Mesenchymal stem cell (in vitro differentiated cells and primary cell): ENCODE measurements around the gene FBXO34.

Source experiments
- DNase-seq: peaks from one replicate; pipeline ENCODE4 v3.0.0-alpha.2; 2013
- H2AFZ ChIP-seq: one replicate; pipeline ENCODE4 v1.6.1; 2013; ENCODE audit warnings: low read depth, mild to moderate bottlenecking, control low read depth, inconsistent platforms, low read length, moderate library complexity
- H2AK5ac ChIP-seq: 2 replicates; pipeline ENCODE4 v1.6.1; 2013; ENCODE audit warnings: low read length, moderate library complexity, mild to moderate bottlenecking, inconsistent platforms; ENCODE audit not compliant: severe bottlenecking
- H2BK120ac ChIP-seq: one replicate; pipeline ENCODE4 v1.6.1; 2013; ENCODE audit warnings: low read depth, mild to moderate bottlenecking, inconsistent platforms, low read length, moderate library complexity
- H2BK12ac ChIP-seq, 2 experiments: one replicate each; pipeline ENCODE4 v1.6.1; 2013; ENCODE audit warnings: inconsistent platforms in 2 of 2, low read length in 2 of 2, mild to moderate bottlenecking in 2 of 2, moderate library complexity in 2 of 2, control low read depth in 1 of 2
- H2BK15ac ChIP-seq: one replicate; pipeline ENCODE4 v1.6.1; 2013; ENCODE audit warnings: mild to moderate bottlenecking, low read depth, inconsistent platforms; ENCODE audit not compliant: poor library complexity, severe bottlenecking
- H2BK5ac ChIP-seq: 2 replicates; pipeline ENCODE4 v1.6.1; 2013; ENCODE audit warnings: low read depth, mild to moderate bottlenecking, low read length, control low read depth, inconsistent platforms; ENCODE audit not compliant: poor library complexity, severe bottlenecking
- H3K14ac ChIP-seq, 2 experiments: one replicate each; pipeline ENCODE4 v1.6.1; 2013; ENCODE audit warnings: inconsistent platforms in 2 of 2, low read length in 2 of 2, control low read depth in 1 of 2, mild to moderate bottlenecking in 1 of 2, moderate library complexity in 1 of 2
- H3K18ac ChIP-seq, 2 experiments: one replicate each; pipeline ENCODE4 v1.6.1; 2013; ENCODE audit warnings: inconsistent platforms in 2 of 2, low read length in 2 of 2, control low read depth in 1 of 2, low read depth in 1 of 2, mild to moderate bottlenecking in 1 of 2
- H3K23ac ChIP-seq, 2 experiments: one replicate each; pipeline ENCODE4 v1.6.1; 2013; ENCODE audit warnings: inconsistent platforms in 2 of 2, low read length in 2 of 2, mild to moderate bottlenecking in 2 of 2, moderate library complexity in 2 of 2, control low read depth in 1 of 2
- H3K27ac ChIP-seq: 2 replicates; pipeline ENCODE4 v1.5.1; 2013; ENCODE audit warnings: mild to moderate bottlenecking, moderate library complexity, low read length, control low read depth, inconsistent platforms; ENCODE audit not compliant: poor library complexity, severe bottlenecking
- H3K27me3 ChIP-seq, 2 experiments: 2 replicates each; pipeline versions ENCODE4 v1.6.1 to v1.7.0; 2013; ENCODE audit warnings: low read length in 2 of 2, mild to moderate bottlenecking in 2 of 2, moderate library complexity in 2 of 2, control low read depth in 1 of 2, inconsistent platforms in 1 of 2; ENCODE audit not compliant: control insufficient read depth in 1 of 2, insufficient read depth in 1 of 2
- H3K36me3 ChIP-seq, 2 experiments: 2 replicates each; pipeline versions ENCODE4 v1.6.1 to v1.7.0; 2013; ENCODE audit warnings: low read length in 2 of 2, control low read depth in 1 of 2, inconsistent platforms in 1 of 2, low read depth in 1 of 2, mild to moderate bottlenecking in 1 of 2; ENCODE audit not compliant: insufficient read depth in 2 of 2, control insufficient read depth in 1 of 2
- H3K4ac ChIP-seq, 2 experiments: one replicate each; pipeline ENCODE4 v1.6.1; 2013; ENCODE audit warnings: inconsistent platforms in 2 of 2, low read length in 2 of 2, mild to moderate bottlenecking in 2 of 2, moderate library complexity in 2 of 2, control low read depth in 1 of 2, low read depth in 1 of 2
- H3K4me1 ChIP-seq: 2 replicates; pipeline ENCODE4 v1.6.1; 2013; ENCODE audit warnings: low read depth, low read length, control low read depth; ENCODE audit not compliant: control insufficient read depth, insufficient read depth
- H3K4me2 ChIP-seq: 2 replicates; pipeline ENCODE4 v1.6.1; 2013; ENCODE audit warnings: low read length, mild to moderate bottlenecking, inconsistent platforms; ENCODE audit not compliant: poor library complexity, severe bottlenecking
- H3K4me3 ChIP-seq, 2 experiments: 2 replicates each; pipeline versions ENCODE4 v1.5.1 to v1.7.0; 2013; ENCODE audit warnings: low read length in 2 of 2, mild to moderate bottlenecking in 2 of 2, control low read depth in 1 of 2, low read depth in 1 of 2; ENCODE audit not compliant: insufficient read depth in 1 of 2
- H3K79me1 ChIP-seq: replicated peaks from 2 replicates; pipeline ENCODE4 v1.6.1; 2013; ENCODE audit warnings: mild to moderate bottlenecking, control low read depth, low read length, inconsistent platforms; ENCODE audit not compliant: poor library complexity, severe bottlenecking
- H3K9ac ChIP-seq: 2 replicates; pipeline ENCODE4 v1.7.0; 2013; ENCODE audit warnings: mild to moderate bottlenecking, low read length, moderate library complexity
- H3K9me3 ChIP-seq: 2 replicates; pipeline ENCODE4 v1.7.0; 2013; ENCODE audit warnings: mild to moderate bottlenecking, low read length; ENCODE audit not compliant: control insufficient read depth
- H4K8ac ChIP-seq: one replicate; pipeline ENCODE4 v1.6.1; 2013; ENCODE audit warnings: inconsistent platforms, mild to moderate bottlenecking, low read length, moderate library complexity
- H4K91ac ChIP-seq: one replicate; pipeline ENCODE4 v1.6.1; 2013; ENCODE audit warnings: mild to moderate bottlenecking, low read length, inconsistent platforms
- WGBS: methylation state at CpG from one replicate; pipeline ENCODE4 v1.1.7; 2013; ENCODE audit warnings: mixed read lengths; 5-methylcytosine and 5-hydroxymethylcytosine counted together

The FBXO34 gene

DNA sequence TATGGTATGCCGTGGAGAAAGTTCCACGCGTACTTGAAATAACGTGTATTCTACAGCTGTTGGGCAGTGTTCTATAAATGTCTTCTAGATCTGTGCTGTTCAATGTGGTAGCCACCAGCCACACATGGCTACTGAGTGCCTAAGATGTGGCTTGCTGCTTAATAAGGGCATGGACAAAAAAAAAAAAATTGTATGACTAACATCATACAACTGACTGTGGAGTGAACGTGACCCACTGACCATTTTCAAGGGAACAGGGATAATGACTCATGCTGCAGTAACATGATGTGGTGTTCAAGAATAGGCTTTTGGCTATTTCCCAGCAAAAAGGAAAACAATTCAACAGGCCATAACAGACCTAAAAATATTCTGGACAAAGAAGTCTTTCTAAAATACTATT is 127.5 kb downstream of the FBXO34 start:
- Histone ChIP-seq H4K8ac (no peak overlapping the region), H3K4me1 (no peaks in the 10 kb centered on the region), H3K4me2 (no peak overlapping the region), H3K4me3 (no peak overlapping the region), H3K27me3 (no peaks in the 10 kb centered on the region), H2AK5ac (no peak overlapping the region), H2BK5ac (no peak overlapping the region), H3K18ac (no peak overlapping the region), H2AFZ (no peak overlapping the region), H4K91ac (no peak overlapping the region), H3K27ac (peak overlapping the region; percentile 4), H3K9ac (peak overlapping the region; percentile 31), H2BK120ac (no peak overlapping the region), H3K14ac (no peak overlapping the region), H3K36me3 (peaks cover 4 to 27% of the 10 kb centered on the region in 2 experiments), H2BK12ac (no peak overlapping the region), H3K79me1 (peaks cover 18% of the 10 kb centered on the region), H3K9me3 (no peaks in the 10 kb centered on the region), H3K4ac (no peak overlapping the region), H2BK15ac (no peak overlapping the region), H3K23ac (no peak overlapping the region)
- WGBS, result 86% methylated on average over 4 of the region's 5 CpGs
- peak; percentile 94 for DNase-seq

DNA sequence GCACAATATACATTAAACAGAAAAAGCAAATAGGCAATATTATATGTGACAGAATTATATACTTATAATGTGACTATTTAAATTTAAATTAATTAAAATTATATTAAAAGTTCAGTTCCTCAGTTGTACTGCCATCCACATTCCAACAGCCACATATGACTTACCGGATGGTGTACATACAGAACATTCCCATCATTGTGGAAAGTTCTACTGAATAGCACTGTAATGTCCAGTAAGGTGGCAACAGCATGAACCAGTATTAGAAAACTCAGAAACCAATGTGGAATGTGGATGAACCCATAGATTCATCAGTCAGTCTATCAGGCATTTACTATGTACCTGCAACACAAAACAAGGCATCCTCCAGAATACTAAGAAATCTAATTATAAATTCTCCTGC is 128.0 kb downstream of the FBXO34 start:
- Histone ChIP-seq H3K36me3 (peaks cover 4 to 26% of the 10 kb centered on the region in 2 experiments), H4K8ac (no peak overlapping the region), H3K9me3 (no peaks in the 10 kb centered on the region), H3K4me2 (no peak overlapping the region), H3K18ac (no peak overlapping the region), H2BK15ac (no peak overlapping the region), H3K23ac (no peak overlapping the region), H3K27me3 (no peaks in the 10 kb centered on the region), H4K91ac (no peak overlapping the region), H2BK120ac (no peak overlapping the region), H3K9ac (peak overlapping the region; percentile 31), H3K4ac (no peak overlapping the region), H3K4me1 (no peaks in the 10 kb centered on the region), H3K27ac (no peak overlapping the region), H3K14ac (no peak overlapping the region), H2BK5ac (no peak overlapping the region), H3K79me1 (peaks cover 18% of the 10 kb centered on the region), H3K4me3 (no peak overlapping the region), H2BK12ac (no peak overlapping the region), H2AK5ac (no peak overlapping the region), H2AFZ (no peak overlapping the region)
- WGBS, result 100% methylated on average over 1 of the region's 1 CpG
- DNase-seq, result no peak

GRCh38 chr14:55399852-55400251 is 128.6 kb downstream of the FBXO34 start:
- Histone ChIP-seq H3K9me3 (no peaks in the 10 kb centered on the region), H3K4me1 (no peaks in the 10 kb centered on the region), H3K14ac (no peak overlapping the region), H3K23ac (no peak overlapping the region), H3K27me3 (no peaks in the 10 kb centered on the region), H2AK5ac (no peak overlapping the region), H4K91ac (no peak overlapping the region), H3K4me2 (no peak overlapping the region), H2BK120ac (no peak overlapping the region), H2BK12ac (no peak overlapping the region), H2BK5ac (no peak overlapping the region), H3K4ac (no peak overlapping the region), H3K79me1 (peaks cover 17% of the 10 kb centered on the region), H3K36me3 (peaks cover 4 to 19% of the 10 kb centered on the region in 2 experiments), H2BK15ac (no peak overlapping the region), H3K18ac (no peak overlapping the region), H2AFZ (no peak overlapping the region), H3K27ac (no peak overlapping the region), H3K9ac (peak overlapping the region; percentile 31), H3K4me3 (no peak overlapping the region), H4K8ac (no peak overlapping the region)
- WGBS, result 86% methylated on average over 2 of the region's 2 CpGs
- no peak for DNase-seq

- Histone ChIP-seq H4K8ac (no peak overlapping the region), H3K4me2 (no peak overlapping the region), H3K18ac (no peak overlapping the region), H2AFZ (no peak overlapping the region), H3K9ac (no peak overlapping the region), H2BK12ac (no peak overlapping the region), H3K4me3 (no peak overlapping the region), H3K27ac (no peak overlapping the region), H3K27me3 (no peaks in the 10 kb centered on the region), H2AK5ac (no peak overlapping the region), H3K79me1 (peaks cover 19% of the 10 kb centered on the region), H4K91ac (no peak overlapping the region), H3K14ac (no peak overlapping the region), H3K9me3 (no peaks in the 10 kb centered on the region), H3K4me1 (no peaks in the 10 kb centered on the region), H2BK5ac (no peak overlapping the region), H2BK120ac (no peak overlapping the region), H2BK15ac (no peak overlapping the region), H3K23ac (peak overlapping the region in 1 of 2 experiments; percentile 32), H3K36me3 (peaks cover 0 to under 1% of the 10 kb centered on the region in 2 experiments), H3K4ac (no peak overlapping the region)
- DNase-seq, result no peak
- WGBS, result 95% methylated on average over 6 of the region's 6 CpGs
Measured at GRCh38 chr14:55401751-55402150, 130.5 kb downstream of the FBXO34 start.
